ENCODE results near the gene TMEM119.
"Not testable (repeated sequence)": the region's sequence is repeated elsewhere in the genome, so short reads cannot be mapped to it uniquely, and the experiment has no call there.

Gene TMEM119

DNA sequence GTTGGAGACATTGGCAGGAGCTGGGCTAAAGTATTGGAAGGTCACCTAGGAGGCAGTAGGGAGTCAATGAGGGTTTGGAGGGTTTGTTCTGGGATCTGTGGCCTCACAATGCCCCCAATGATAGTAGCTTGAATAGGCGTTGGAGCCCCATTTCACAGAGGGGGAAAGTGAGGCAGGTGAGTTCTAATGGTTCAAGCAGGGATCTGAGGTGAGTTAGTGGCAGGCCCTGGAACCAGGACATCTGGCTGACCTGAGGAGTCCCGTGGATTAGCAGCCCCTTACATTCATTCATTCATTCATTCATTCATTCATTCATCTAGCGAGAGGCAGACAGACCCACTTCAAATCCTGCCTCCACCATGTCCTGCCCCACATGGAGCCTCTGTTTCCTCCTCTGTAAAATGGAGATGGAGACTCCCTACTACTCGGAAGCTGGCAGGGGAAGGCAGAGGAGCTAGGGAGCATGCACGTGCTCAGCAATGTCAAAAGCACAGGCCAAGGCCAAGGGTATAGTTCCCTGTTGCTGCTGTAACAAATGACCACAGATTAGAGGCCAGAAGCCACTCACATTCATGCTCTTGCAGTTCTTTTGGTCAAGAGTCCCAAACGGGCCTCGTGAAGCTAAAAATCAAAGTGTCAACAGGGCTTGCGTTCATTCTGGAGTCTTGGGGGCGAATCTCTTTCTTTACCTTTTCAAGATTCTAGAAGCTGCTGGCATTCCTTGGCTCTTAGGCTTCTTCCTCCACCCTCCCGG lies 2.2 kb upstream of the TMEM119 start:
- DNase-seq (ENCODE audit: low spot score) = no peak

GRCh38 chr12:108599541-108599940 lies 1.7 kb upstream of the TMEM119 start:
- no peak for DNase-seq (ENCODE audit: low spot score)

- DNase-seq (ENCODE audit: low spot score) = no peak
Measured at GRCh38 chr12:108598553-108599250, 818 bp upstream of the TMEM119 start.

DNA sequence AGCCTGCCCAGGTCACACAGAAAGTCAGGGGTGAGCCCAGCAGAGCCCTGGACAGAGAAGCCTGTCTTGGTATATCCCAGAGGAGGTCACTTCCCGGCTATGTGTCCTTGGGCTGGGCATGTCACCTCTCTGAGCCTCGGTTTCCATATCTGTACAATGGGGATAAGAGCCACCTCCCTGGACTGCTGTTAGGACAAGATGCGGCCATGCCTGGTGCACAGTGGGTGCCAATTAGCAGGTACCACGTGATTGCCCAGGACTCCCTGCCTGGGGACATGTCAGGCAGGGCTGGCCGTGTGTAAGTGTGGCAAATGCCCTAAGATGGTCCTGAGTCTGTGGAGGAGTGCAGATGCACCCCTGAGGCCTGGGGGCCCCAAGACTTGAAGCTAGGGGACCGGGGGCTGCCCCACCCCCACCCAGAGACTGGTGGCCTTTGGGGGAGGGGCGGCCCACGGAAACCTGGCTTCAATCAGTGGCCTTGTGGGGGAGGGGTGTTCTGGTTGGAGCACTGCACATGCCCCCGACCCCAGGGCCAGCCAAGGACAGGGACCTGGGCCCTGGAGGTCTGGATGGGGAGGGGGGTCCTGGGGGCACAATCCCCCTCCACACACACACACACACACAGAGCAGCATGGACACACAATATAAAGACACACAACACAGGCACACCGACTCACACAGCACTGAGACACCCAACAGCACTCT lies 878 bp downstream of the TMEM119 start:
- no peak for DNase-seq (ENCODE audit: low spot score)

DNA sequence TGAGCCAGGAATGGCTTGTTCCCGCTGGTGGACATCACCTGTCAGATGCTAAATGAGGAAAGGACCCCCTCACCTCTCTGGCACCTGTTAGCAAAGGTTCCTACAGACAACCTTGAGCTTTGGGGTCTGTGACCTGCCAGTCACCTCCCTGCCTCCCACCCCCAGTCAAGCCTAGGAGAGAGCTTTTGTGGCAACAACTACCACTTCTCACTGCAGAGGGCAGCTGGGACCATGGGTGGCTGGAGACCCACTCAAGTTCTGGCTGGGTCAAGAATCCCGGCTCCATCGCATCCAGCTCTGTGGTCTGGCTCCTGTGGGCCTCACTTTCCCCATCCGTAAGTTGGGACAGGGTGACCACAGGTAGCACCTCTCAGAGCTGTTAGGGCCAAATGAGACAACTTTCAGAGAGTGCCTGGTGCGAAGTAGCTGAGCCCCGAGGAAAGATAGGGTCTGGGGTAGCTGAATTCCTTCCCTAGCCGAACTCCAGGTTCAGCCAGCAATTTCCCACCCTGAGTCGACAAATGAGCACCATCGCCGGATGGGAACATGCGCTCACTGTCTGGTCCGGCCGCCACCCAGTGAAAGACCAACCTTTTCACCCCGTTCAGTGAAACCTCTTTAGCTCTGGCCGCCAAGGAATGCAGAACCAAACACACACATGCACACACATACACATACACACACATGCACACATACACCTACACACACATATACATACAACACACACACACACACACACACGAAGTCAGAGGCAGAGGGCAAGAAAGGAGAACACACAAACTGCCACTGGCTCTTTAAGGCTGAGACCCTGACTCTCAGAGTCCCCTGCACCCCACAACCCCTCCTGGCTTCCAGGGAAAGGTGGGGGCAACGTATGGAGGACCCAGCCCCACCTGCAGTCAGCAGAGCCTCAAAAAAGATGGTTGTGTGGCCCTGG lies 1.9 kb downstream of the TMEM119 start:
- DNase-seq (ENCODE audit: low spot score) = no peak

- no peak for DNase-seq (ENCODE audit: low spot score)
Measured at GRCh38 chr12:108594960-108595710, 2.7 kb downstream of the TMEM119 start.

DNA sequence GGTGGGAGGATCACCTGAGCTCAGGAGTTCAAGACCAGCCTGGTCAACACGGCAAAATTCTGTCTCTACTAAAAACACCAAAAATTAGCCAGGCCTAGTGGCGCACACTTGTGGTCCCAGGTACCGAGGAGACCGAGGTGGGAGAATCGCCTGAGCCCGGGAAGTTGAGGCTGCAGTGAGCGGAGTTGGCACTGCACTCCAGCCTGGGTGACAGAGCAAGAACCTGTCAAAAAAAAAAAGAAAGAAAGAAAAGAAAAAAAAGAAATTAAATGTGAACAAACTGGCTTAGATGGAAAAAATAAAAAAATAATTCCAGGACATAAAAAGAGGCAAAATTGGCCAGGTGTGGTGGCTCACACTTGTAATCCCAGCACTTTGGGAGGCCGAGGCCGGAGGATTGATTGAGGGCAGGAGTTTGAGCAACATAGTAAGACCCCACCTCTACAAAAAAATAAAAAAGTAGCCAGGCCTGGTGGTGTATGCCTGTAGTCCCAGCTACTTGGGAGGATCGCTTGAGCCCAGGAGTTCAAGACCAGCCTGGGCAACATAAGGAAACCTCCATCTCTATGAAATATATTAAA lies 3.5 kb downstream of the TMEM119 start:
- DNase-seq (ENCODE audit: low spot score) = no peak

GRCh38 chr12:108592033-108592909 lies 5.6 kb downstream of the TMEM119 start:
- DNase-seq (ENCODE audit: low spot score) = no peak

- no peak for DNase-seq (ENCODE audit: low spot score)
Measured at GRCh38 chr12:108591267-108591980, 6.5 kb downstream of the TMEM119 start.

GRCh38 chr12:108590463-108590862 lies 7.4 kb downstream of the TMEM119 start:
- DNase-seq (ENCODE audit: low spot score) = not testable (repeated sequence)

DNA sequence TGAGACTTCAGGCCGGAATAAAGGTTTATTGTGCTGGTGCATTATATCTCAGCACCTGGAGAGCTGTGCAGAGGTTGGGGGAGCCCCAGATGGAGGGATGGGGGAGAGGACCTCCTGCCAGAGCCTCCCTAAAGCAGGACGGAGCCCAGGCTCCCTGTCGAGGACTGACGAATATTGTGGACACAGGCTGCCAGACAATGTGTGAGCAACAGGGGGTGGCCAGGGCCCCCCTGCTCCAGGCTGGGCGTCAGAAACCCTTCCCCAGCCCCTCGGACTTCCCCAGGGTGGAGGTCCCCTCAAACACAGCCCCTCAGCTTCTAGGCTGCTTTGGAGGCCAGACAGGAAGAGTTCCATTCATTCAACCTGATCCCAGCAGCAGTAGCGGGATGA lies 8.0 kb downstream of the TMEM119 start:
- no peak for DNase-seq (ENCODE audit: low spot score)

GRCh38 chr12:108589028-108589839 lies 8.7 kb downstream of the TMEM119 start:
- DNase-seq (ENCODE audit: low spot score) = no peak

GRCh38 chr12:108587826-108588225 lies 10.1 kb downstream of the TMEM119 start:
- no peak for DNase-seq (ENCODE audit: low spot score)

DNA sequence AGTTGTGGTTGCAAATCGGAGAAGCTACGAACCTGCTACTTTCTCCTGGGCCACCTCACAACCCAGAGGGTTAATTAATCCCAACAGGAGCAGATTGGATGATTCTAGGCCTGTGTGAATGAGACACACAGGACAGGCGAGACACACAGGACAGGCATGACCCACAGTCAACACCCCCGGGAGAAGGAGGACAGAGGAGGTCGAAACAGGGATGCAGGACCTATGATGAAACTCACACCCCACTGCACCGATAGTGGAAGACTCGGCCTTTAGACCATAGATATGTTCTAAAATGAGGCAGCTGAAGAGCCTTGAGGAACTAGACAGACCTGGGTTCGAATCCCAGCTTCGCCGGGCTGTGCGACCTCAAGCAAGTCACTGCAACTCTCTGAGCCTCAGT lies 11.6 kb downstream of the TMEM119 start:
- no peak for DNase-seq (ENCODE audit: low spot score)

GRCh38 chr12:108585864-108586263 lies 12.0 kb downstream of the TMEM119 start:
- no peak for DNase-seq (ENCODE audit: low spot score)

DNA sequence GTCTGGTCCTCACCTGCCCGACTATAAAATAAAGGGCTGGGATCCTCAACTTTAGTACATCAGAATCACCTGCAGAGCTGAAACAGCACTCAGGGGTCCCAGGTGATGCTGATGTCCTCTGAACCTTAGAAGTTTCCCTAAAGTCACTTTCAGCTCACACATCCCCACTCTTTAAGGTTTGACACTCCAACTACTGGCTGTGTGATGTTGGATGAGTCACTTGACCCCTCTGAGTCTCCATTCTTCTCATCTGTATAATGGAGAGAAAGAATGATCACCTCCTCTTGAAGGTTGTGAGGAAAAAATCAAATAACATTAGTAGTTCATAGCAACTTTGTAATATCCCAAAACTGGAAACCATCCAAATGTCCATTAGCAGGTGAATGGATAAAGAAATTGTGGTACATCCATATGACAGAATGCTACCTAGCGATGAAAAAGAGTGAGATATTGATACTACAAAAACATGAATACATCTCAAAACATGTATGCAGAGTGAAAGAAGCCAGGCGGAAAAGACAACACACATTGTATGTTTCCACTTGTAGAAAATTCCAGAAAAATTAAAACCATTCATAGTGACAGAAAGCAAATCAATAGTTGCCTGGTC lies 13.3 kb downstream of the TMEM119 start:
- no peak for DNase-seq (ENCODE audit: low spot score)

DNA sequence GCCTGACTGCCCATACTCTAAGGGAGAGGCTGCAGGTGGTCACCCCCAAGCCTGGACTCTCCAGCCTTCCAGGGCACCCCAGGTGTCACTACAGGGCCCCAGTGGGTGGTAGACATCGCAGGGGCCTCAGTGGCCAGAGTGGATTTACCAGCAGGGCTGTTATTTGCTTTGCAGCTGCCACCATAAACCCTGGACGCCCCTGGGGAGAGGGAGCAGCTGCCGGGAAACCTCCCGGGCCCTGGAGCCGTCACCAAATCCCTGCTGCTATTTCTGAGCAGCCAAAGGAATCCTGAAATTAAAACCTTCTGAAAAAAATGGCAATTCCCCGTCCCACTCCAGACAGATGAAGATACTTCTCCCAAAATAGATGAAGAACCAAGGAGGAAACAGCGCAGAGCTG lies 13.9 kb downstream of the TMEM119 start:
- DNase-seq (ENCODE audit: low spot score) = no peak
